SK-N-SH treated with all-trans-retinoic acid at 6 μM for 48 hours (cell line): ENCODE data around the gene NET1.

Experiments used
- ATAC-seq: fragments of 200-7000 bp; cut with Tn5 transposase; 3 replicates; pipeline ENCODE4 v1.9.1; 2020; ENCODE audit warnings: mild to moderate bottlenecking, moderate library complexity
- BACH2 ChIP-seq: fragments of 250-450 bp; sonication (Bioruptor Pico); IDR thresholded peaks from 2 replicates; pipeline ENCODE4 v1.9.0; 2021; ENCODE audit warnings: mild to moderate bottlenecking, borderline replicate concordance
- CREB5 ChIP-seq: fragments of 250-450 bp; sonication (Bioruptor Pico); IDR thresholded peaks from 2 replicates; pipeline ENCODE4 v1.5.1; 2020; ENCODE audit warnings: low read depth, mild to moderate bottlenecking, moderate library complexity
- CSDC2 ChIP-seq: fragments of 250-450 bp; sonication (Bioruptor Pico); IDR thresholded peaks from 2 replicates; pipeline ENCODE4 v1.5.0; 2020; ENCODE audit warnings: mild to moderate bottlenecking, moderate library complexity
- CSRNP3 ChIP-seq: fragments of 250-450 bp; sonication (Bioruptor Pico); IDR thresholded peaks from 2 replicates; pipeline ENCODE4 v1.5.1; 2021; ENCODE audit warnings: mild to moderate bottlenecking, moderate library complexity
- ESRRG ChIP-seq: fragments of 250-450 bp; sonication (Bioruptor Pico); IDR thresholded peaks from 2 replicates; pipeline ENCODE4 v1.6.1; 2021; ENCODE audit warnings: mild to moderate bottlenecking
- GLIS3 ChIP-seq: fragments of 250-450 bp; sonication (Bioruptor Pico); IDR thresholded peaks from 2 replicates; pipeline ENCODE4 v1.5.0; 2020; ENCODE audit warnings: mild to moderate bottlenecking, moderate library complexity
- OSR1 ChIP-seq: fragments of 250-450 bp; sonication (Bioruptor Pico); IDR thresholded peaks from 2 replicates; pipeline ENCODE4 v1.8.0; 2022; ENCODE audit warnings: moderate library complexity, mild to moderate bottlenecking, inconsistent platforms
- PATZ1 ChIP-seq: fragments of 250-450 bp; sonication (Bioruptor Pico); IDR thresholded peaks from 2 replicates; pipeline ENCODE4 v1.8.0; 2020; ENCODE audit warnings: mild to moderate bottlenecking, moderate library complexity, borderline replicate concordance
- POU6F1 ChIP-seq: fragments of 250-450 bp; sonication (Bioruptor Pico); IDR thresholded peaks from 2 replicates; pipeline ENCODE4 v1.8.0; 2021; ENCODE audit warnings: low read depth, mild to moderate bottlenecking, moderate library complexity, borderline replicate concordance
- PPARA ChIP-seq: fragments of 250-450 bp; sonication (Bioruptor Pico); IDR thresholded peaks from 2 replicates; pipeline ENCODE4 v1.5.0; 2020; ENCODE audit warnings: mild to moderate bottlenecking, borderline replicate concordance
- SNAI2 ChIP-seq: fragments of 250-450 bp; sonication (Bioruptor Pico); IDR thresholded peaks from 2 replicates; pipeline ENCODE4 v1.5.0; 2020; ENCODE audit warnings: mild to moderate bottlenecking, moderate library complexity
- TCF4 ChIP-seq: fragments of 250-450 bp; sonication (Bioruptor Pico); IDR thresholded peaks from 2 replicates; pipeline ENCODE4 v1.8.0; 2021; ENCODE audit warnings: mild to moderate bottlenecking, moderate library complexity, borderline replicate concordance
- TOX ChIP-seq: fragments of 250-450 bp; sonication (Bioruptor Pico); IDR thresholded peaks from 2 replicates; pipeline ENCODE4 v1.8.0; 2021; ENCODE audit warnings: mild to moderate bottlenecking, moderate library complexity, borderline replicate concordance
- TSHZ2 ChIP-seq: fragments of 250-450 bp; sonication (Bioruptor Pico); IDR thresholded peaks from 2 replicates; pipeline ENCODE4 v1.5.0; 2020; ENCODE audit warnings: mild to moderate bottlenecking, moderate library complexity
- ZC3H10 ChIP-seq: fragments of 250-450 bp; sonication (Bioruptor Pico); IDR thresholded peaks from 2 replicates; pipeline ENCODE4 v1.5.1; 2021; ENCODE audit warnings: mild to moderate bottlenecking, moderate library complexity
- ZFP3 ChIP-seq: fragments of 250-450 bp; sonication (Bioruptor Pico); IDR thresholded peaks from 2 replicates; pipeline ENCODE4 v1.5.0; 2020; ENCODE audit warnings: mild to moderate bottlenecking, moderate library complexity
- ZFP30 ChIP-seq: fragments of 450-650 bp; formaldehyde crosslinking; IDR thresholded peaks from 2 replicates; pipeline ENCODE4 v1.5.0; 2022; ENCODE audit warnings: mild to moderate bottlenecking, moderate library complexity
- ZNF565 ChIP-seq: fragments of 450-650 bp; formaldehyde crosslinking; conservative IDR thresholded peaks from 2 replicates; pipeline ENCODE4 v1.5.0; 2020; ENCODE audit warnings: low read depth, mild to moderate bottlenecking, moderate library complexity
- ZNF8 ChIP-seq: fragments of 450-650 bp; formaldehyde crosslinking; IDR thresholded peaks from 2 replicates; pipeline ENCODE4 v1.5.0; 2020; ENCODE audit warnings: mild to moderate bottlenecking, moderate library complexity

Gene NET1

GRCh38 chr10:5503477-5503835 lies 91.1 kb downstream of the NET1 start:
- TF ChIP-seq OSR1 (CRISPR knock-in tag), result no peak
- no peak for TF ChIP-seq BACH2 (CRISPR knock-in tag)
- TF ChIP-seq CSDC2 (CRISPR knock-in tag), result no peak
- no peak for TF ChIP-seq SNAI2 (CRISPR knock-in tag)

GRCh38 chr10:5504146-5505072 lies 92.1 kb downstream of the NET1 start:
- no peak for ATAC-seq
- TF ChIP-seq ZC3H10 (CRISPR knock-in tag) (no peak), ZNF565 (CRISPR knock-in tag) (no peak), POU6F1 (CRISPR knock-in tag) (no peak)

More at GRCh38 chr10:5503477-5503835, 91.1 kb downstream of the NET1 start:
- no peak for ATAC-seq

GRCh38 chr10:5506246-5506645 lies 93.9 kb downstream of the NET1 start:
- ATAC-seq, result no peak
- no peak for TF ChIP-seq PATZ1 (CRISPR knock-in tag)
- TF ChIP-seq CSDC2 (CRISPR knock-in tag), result no peak
- TF ChIP-seq ESRRG, result no peak
- TF ChIP-seq ZC3H10 (CRISPR knock-in tag), result no peak
- TF ChIP-seq CREB5, result no peak
- TF ChIP-seq ZNF8, result no peak
- no peak for TF ChIP-seq PPARA (CRISPR knock-in tag)
- no peak for TF ChIP-seq TOX (CRISPR knock-in tag)
- TF ChIP-seq TCF4, result no peak
- no peak for TF ChIP-seq BACH2 (CRISPR knock-in tag)
- no peak for TF ChIP-seq ZFP30 (CRISPR knock-in tag)

- no peak; the same call in 2 of the 3 replicates for ATAC-seq
- TF ChIP-seq ZNF8, result no peak
- TF ChIP-seq TSHZ2 (CRISPR knock-in tag), result no peak
- no peak for TF ChIP-seq PPARA (CRISPR knock-in tag)
- TF ChIP-seq CSRNP3 (CRISPR knock-in tag), result no peak
- no peak for TF ChIP-seq ZFP3 (CRISPR knock-in tag)
- no peak for TF ChIP-seq GLIS3 (CRISPR knock-in tag)
- no peak for TF ChIP-seq OSR1 (CRISPR knock-in tag)
- TF ChIP-seq ZNF565 (CRISPR knock-in tag), result no peak
- no peak for TF ChIP-seq ZFP30 (CRISPR knock-in tag)
- no peak for TF ChIP-seq BACH2 (CRISPR knock-in tag)
- no peak for TF ChIP-seq POU6F1 (CRISPR knock-in tag)
- TF ChIP-seq PATZ1 (CRISPR knock-in tag), result no peak
- TF ChIP-seq, all 23 proteins: peak for 0
Observed at GRCh38 chr10:5506751-5507648, 94.6 kb downstream of the NET1 start.
